Measurements from ENCODE around the gene SH3GLB2. TPM values are rescaled to one million over a fixed set of nuclear protein-coding genes. Genes with fewer than 3 reads are reported as not detected.
"Not testable (repeated sequence)": the region's sequence is repeated elsewhere in the genome, so short reads cannot be mapped to it uniquely, and the experiment has no call there.

The SH3GLB2 gene
- total RNA-seq, 1 experiment from 2014 or later, result 184 TPM

- ChIA-PET CTCF (no interaction called here), POLR2A (ENCODE audit: unreplicated experiment) (no interaction called here)
- Histone ChIP-seq H3K79me2 (ENCODE audit: low read depth) (peaks cover 28% of the 10 kb centered on the region), H4K20me1 (ENCODE audit: insufficient read depth) (no peaks in the 10 kb centered on the region; the same call in 1 of the 2 replicates), H3K27me3 (ENCODE audit: insufficient read depth, low read depth) (no peaks in the 10 kb centered on the region), H3K36me3 (ENCODE audit: low read depth) (no peaks in the 10 kb centered on the region), H3K4me2 (peak overlapping the region; percentile 80), H3F3A (ENCODE audit: insufficient read depth, low read depth) (peaks cover 14% of the 10 kb centered on the region; the same call in 1 of the 2 replicates), H3K9me2 (ENCODE audit: insufficient read depth) (no peaks in the 10 kb centered on the region), H3K27ac (no peak overlapping the region), H3K4me1 (replicated peaks; ENCODE audit: insufficient read depth) (peaks cover 19% of the 10 kb centered on the region), H3K9me3 (ENCODE audit: insufficient read depth, low read depth) (no peaks in the 10 kb centered on the region), H2AFZ (no peak overlapping the region), H3K4me3 (peak overlapping the region; percentile 86; the same call in 1 of the 2 replicates)
- intact Hi-C loops (cut with micrococcal nuclease; ENCODE audit: unreplicated experiment), result no loop called here
- no peak for TF ChIP-seq EZH2 (IDR thresholded peaks at IDR 0.05; ENCODE audit: low read depth)
- no TSS peak for BruUV-seq (replicated peaks)
- no peak for DNase-seq
Observed at GRCh38 chr9:129037767-129038098, 9.6 kb upstream of the SH3GLB2 start.

- Histone ChIP-seq H3F3A (ENCODE audit: insufficient read depth, low read depth) (peaks cover 14% of the 10 kb centered on the region; the same call in 1 of the 2 replicates), H3K4me2 (peak overlapping the region; percentile 80), H3K36me3 (ENCODE audit: low read depth) (no peaks in the 10 kb centered on the region), H3K9me3 (ENCODE audit: insufficient read depth, low read depth) (no peaks in the 10 kb centered on the region), H2AFZ (peak overlapping the region; percentile 88), H3K79me2 (ENCODE audit: low read depth) (peaks cover 28% of the 10 kb centered on the region), H3K9me2 (ENCODE audit: insufficient read depth) (no peaks in the 10 kb centered on the region), H3K27me3 (ENCODE audit: insufficient read depth, low read depth) (no peaks in the 10 kb centered on the region), H3K27ac (no peak overlapping the region), H3K4me1 (replicated peaks; ENCODE audit: insufficient read depth) (peaks cover 19% of the 10 kb centered on the region), H4K20me1 (ENCODE audit: insufficient read depth) (no peaks in the 10 kb centered on the region), H3K4me3 (peak overlapping the region; percentile 86)
- DNase-seq, result no peak
- intact Hi-C loops (cut with micrococcal nuclease; ENCODE audit: unreplicated experiment), result loop anchor here (1.0 kb wide), 1 partner anchor 44 kb away; the partner anchor contains the start of gene DOLPP1
- ChIA-PET POLR2A (ENCODE audit: unreplicated experiment) (interaction anchor here (0.5 to 1.0 kb wide), 3 partner anchors 14 to 207 kb away, joined by 3 to 6 read pairs (median 4); partner anchors contain the start of gene SPOUT1), CTCF (no interaction called here)
- BruUV-seq (replicated peaks), result no TSS peak
- TF ChIP-seq CTCF (conservative IDR thresholded peaks at IDR 0.05) (no peak), EZH2 (IDR thresholded peaks at IDR 0.05; ENCODE audit: low read depth) (no peak)
Observed at GRCh38 chr9:129036923-129037766, 9.0 kb upstream of the SH3GLB2 start.

- H3K79me2 ChIP-seq (ENCODE audit: low read depth), result peaks cover 28% of the 10 kb centered on the region
- peak within 1 kb of the TSS; percentile 86 for H3K4me3 ChIP-seq
- peak within 1 kb of the TSS; percentile 88 for H2AFZ ChIP-seq
- peaks cover 19% of the 10 kb centered on the region for H3K4me1 ChIP-seq (replicated peaks; ENCODE audit: insufficient read depth)
- DNase-seq, result peak; percentile 98
- no TSS peak for BruUV-seq (replicated peaks)
- H3K4me2 ChIP-seq, result peak within 1 kb of the TSS; percentile 80
- no peaks in the 10 kb centered on the region for H4K20me1 ChIP-seq (ENCODE audit: insufficient read depth)
- H3F3A ChIP-seq (ENCODE audit: insufficient read depth, low read depth), result peaks cover 14% of the 10 kb centered on the region; the same call in 1 of the 2 replicates
- H3K36me3 ChIP-seq (ENCODE audit: low read depth), result no peaks in the 10 kb centered on the region
- POLR2A ChIA-PET (ENCODE audit: unreplicated experiment), result interaction anchor here (0.5 to 1.0 kb wide), 6 partner anchors 8 to 1640 kb away, joined by 3 to 6 read pairs (median 4); partner anchors contain the start of gene SPOUT1
- no peak for TF ChIP-seq CTCF (conservative IDR thresholded peaks at IDR 0.05)
- no peak for TF ChIP-seq EZH2 (IDR thresholded peaks at IDR 0.05; ENCODE audit: low read depth)
- intact Hi-C loops (cut with micrococcal nuclease; ENCODE audit: unreplicated experiment), result loop anchor here (1.0 kb wide), 1 partner anchor 45 kb away; the partner anchor contains the start of gene DOLPP1
- CTCF ChIA-PET, result no interaction called here
- no peaks in the 10 kb centered on the region for H3K27me3 ChIP-seq (ENCODE audit: insufficient read depth, low read depth)
- no peaks in the 10 kb centered on the region for H3K9me3 ChIP-seq (ENCODE audit: insufficient read depth, low read depth)
- no peaks in the 10 kb centered on the region for H3K9me2 ChIP-seq (ENCODE audit: insufficient read depth)
- peak within 1 kb of the TSS; percentile 32; the same call in 1 of the 2 replicates for H3K27ac ChIP-seq
Observed at GRCh38 chr9:129036241-129036922, 8.3 kb upstream of the SH3GLB2 start, which contains the start of gene MIGA2. Gene MIGA2, plus strand, starts transcription at chr9:129036626. Its CDS starts 3,969 bp downstream, at chr9:129040595.

- intact Hi-C loops (cut with micrococcal nuclease; ENCODE audit: unreplicated experiment), result loop anchor here (1.0 kb wide), 1 partner anchor 45 kb away; the partner anchor contains the start of gene DOLPP1
- CTCF ChIA-PET, result not testable (repeated sequence)
Observed at GRCh38 chr9:129035838-129036237, 7.7 kb upstream of the SH3GLB2 start.

More at GRCh38 chr9:129035838-129036237, 7.7 kb upstream of the SH3GLB2 start:
- peak overlapping the region; percentile 76 for H3K4me2 ChIP-seq
- peaks cover 14% of the 10 kb centered on the region; the same call in 1 of the 2 replicates for H3F3A ChIP-seq (ENCODE audit: insufficient read depth, low read depth)
- DNase-seq; H3K9me3 ChIP-seq (ENCODE audit: insufficient read depth, low read depth); H3K9me2 ChIP-seq (ENCODE audit: insufficient read depth); H4K20me1 ChIP-seq (ENCODE audit: insufficient read depth); H3K27me3 ChIP-seq (ENCODE audit: insufficient read depth, low read depth); H3K36me3 ChIP-seq (ENCODE audit: low read depth); BruUV-seq (replicated peaks): not testable (repeated sequence)
- H3K4me1 ChIP-seq (replicated peaks; ENCODE audit: insufficient read depth), result peaks cover 19% of the 10 kb centered on the region
- peak overlapping the region; percentile 32; the same call in 1 of the 2 replicates for H3K27ac ChIP-seq
- peak overlapping the region; percentile 48; the same call in 1 of the 2 replicates for H3K4me3 ChIP-seq
- POLR2A ChIA-PET (ENCODE audit: unreplicated experiment), result interaction anchor here (0.6 to 1.0 kb wide), 5 partner anchors 7 to 1639 kb away, joined by 3 to 5 read pairs (median 4); no protein-coding TSS in a partner anchor
- H3K79me2 ChIP-seq (ENCODE audit: low read depth), result peaks cover 28% of the 10 kb centered on the region
- peak overlapping the region; percentile 84 for H2AFZ ChIP-seq

Measured in PC-9 (cell line).